K562 (cell line): ENCODE results near the gene NAA10.

Experiments used
- CTCF ChIP-seq, 3 experiments: IDR thresholded peaks in 2 of 3; conservative IDR thresholded peaks in 1 of 3; 2 replicates each; pipeline ENCODE4 v1.5.1; 2011 to 2012; ENCODE audit warnings: low read length in 3 of 3, mild to moderate bottlenecking in 3 of 3, control low read depth in 2 of 3, improper control_type of control experiment in 1 of 3, inconsistent platforms in 1 of 3, low read depth in 1 of 3, mixed read lengths in 1 of 3, moderate library complexity in 1 of 3; ENCODE audit not compliant: insufficient read depth in 2 of 3
- FOXK2 ChIP-seq, 2 experiments: fragments of 450-650 bp; IDR thresholded peaks in 1 of 2; conservative IDR thresholded peaks in 1 of 2; 2 replicates each; pipeline ENCODE4 v1.6.1; 2016; ENCODE audit warnings: low read depth in 2 of 2, mild to moderate bottlenecking in 1 of 2
- HDAC2 ChIP-seq: fragments of 450-650 bp; IDR thresholded peaks from 2 replicates; pipeline ENCODE4 v1.6.1; 2016; ENCODE audit warnings: mild to moderate bottlenecking
- MAFK ChIP-seq: IDR thresholded peaks from 2 replicates; pipeline ENCODE4 v1.6.1; 2011; ENCODE audit warnings: low read length, improper control_type of control experiment

GRCh38 chrX:153944140-153944799 is 9.4 kb upstream of the NAA10 start, which contains the start of gene RENBP:
- TF ChIP-seq MAFK: no peak
- no peak for TF ChIP-seq CTCF (IDR thresholded peaks at IDR 0.05 in 2 of 3, conservative IDR thresholded peaks at IDR 0.05 in 1 of 3; ENCODE audit: insufficient read depth in 2 of 3, low read depth in 1 of 3, low read length in 3 of 3)
- 0 out of 2 replicates have a peak, but pooled peaks have one; percentile 20 for TF ChIP-seq HDAC2
- no peak for TF ChIP-seq FOXK2 (conservative IDR thresholded peaks at IDR 0.05 in 1 of 2, IDR thresholded peaks at IDR 0.05 in 1 of 2; ENCODE audit: low read depth in 2 of 2)
